ENCODE measurements around the gene SARDH.

GRCh38 chr9:133786371-133786753 lies 48.2 kb upstream of the SARDH start:
- TF ChIP-seq POLR2A (IDR thresholded peaks at IDR 0.05) (no peak), CTCF (IDR thresholded peaks at IDR 0.05) (no peak)
